NCI-H2081 (cell line): Measurements from ENCODE around the gene AGPAT2.

Source experiments
- DNase-seq, 2 experiments: peaks; one replicate each; lab custom pipeline; 2025; lab: John Stamatoyannopoulos, UW

Gene AGPAT2

GRCh38 chr9:136625101-136626065 is 61.9 kb downstream of the AGPAT2 start:
- DNase-seq = no peak

GRCh38 chr9:136624184-136624951 is 62.9 kb downstream of the AGPAT2 start:
- no peak for DNase-seq

DNA sequence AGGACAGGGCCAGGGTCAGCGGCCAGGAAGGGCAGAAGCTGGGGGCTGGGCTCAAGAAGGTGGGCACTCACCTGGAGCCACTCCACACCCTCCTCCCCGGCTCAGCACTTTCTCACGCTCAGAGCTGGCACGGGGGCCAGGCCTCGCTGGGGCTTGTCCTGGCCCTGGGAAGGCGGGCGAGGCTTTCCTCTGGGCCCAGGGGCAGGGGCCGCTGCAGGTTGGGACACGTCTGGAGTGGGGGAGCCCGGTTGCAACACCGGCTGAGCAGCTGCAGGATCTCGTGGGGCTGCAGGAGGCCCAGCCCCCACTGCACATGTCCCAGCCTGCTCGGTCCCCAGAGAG is 63.4 kb downstream of the AGPAT2 start:
- no peak for DNase-seq
